Smooth muscle cell of trachea (primary cell): ENCODE data around the gene MRPS34. TPM values are rescaled to one million over a fixed set of nuclear protein-coding genes. Genes with fewer than 3 reads are reported as not detected.

Source experiments
- total RNA-seq: library from RNA; depleted of rRNA; stranded (reverse); fragments of >200 nt; gene quantifications from 2 replicates; pipeline ENCODE4 v1.2.1, GENCODE V29; 2014

Gene MRPS34
- total RNA-seq = 73.8 and 84.8 TPM in 2 replicates

DNA sequence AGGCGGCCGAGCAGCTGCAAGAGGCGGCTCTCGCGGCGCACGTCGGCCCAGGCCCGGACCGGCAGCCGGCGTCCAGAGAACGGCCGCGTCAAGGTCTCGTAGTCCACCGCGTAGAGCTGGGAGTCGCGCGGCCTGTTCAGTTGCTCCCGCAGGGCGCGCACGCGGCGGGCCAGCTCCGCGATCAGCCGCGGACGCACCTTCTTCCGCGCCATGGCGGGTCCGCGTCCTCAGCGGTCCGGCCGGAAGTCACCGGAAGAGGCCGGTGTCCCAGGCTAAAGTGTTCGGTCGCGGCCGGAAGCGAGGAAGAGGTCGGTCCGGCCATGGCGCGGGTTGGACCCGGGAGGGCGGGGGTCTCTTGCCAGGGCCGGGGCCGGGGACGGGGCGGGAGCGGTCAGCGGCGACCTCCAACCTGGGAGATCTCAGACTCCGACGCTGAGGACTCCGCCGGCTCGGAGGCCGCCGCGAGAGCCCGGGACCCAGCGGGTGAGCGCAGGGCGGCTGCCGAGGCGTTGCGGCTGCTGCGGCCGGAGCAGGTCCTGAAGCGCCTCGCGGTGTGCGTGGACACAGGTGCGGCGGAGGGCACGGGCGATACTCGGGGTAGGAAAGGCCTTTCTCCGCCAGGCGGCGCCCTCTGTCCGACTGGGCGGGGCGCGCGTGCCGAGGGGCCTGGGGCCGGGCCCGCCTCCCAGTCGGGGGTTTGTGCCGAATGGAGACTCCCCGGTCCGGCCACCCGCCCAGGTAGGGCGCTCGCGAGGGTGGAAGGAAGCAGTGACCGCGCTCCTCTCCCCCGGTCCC is at the start of gene MRPS34:
Gene MRPS34 (minus strand): TSS at position 227 of the 795 bp plus-strand sequence. CDS start 15 bp downstream, at position 212.

DNA sequence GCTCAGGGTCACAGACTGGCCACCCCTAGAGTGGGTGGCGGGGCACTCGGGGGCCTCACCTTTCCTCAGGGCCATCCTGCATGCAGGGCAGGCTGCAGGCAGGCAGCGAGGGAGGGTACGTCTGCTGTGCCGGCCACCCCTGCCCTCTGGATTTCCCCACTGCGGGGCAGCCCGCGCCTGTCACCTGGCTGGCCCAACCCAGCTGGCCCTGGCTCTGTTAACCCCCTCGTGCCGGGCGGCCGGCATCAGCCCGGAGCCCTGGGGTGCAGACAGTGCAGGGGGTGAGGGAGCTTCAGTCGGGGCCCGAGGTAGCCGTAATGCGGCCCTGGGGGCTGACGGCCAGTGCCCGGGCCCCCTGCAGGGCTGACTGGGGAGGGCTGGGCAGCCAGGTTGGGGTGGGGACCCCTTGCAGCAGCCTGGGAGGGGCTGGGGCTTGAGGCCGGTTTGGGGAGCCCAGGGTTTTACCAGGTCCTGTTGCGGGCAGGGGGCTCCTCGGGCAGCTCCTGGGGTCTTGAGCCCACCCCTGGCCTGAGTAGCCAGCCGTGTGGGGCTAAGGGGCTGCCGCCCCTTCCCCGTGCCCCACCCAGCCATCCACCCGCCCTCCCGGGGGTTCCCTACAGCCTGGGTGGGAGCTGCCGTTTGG is 20.8 kb upstream of the MRPS34 start, which contains the start of gene IGFALS:
Gene IGFALS (minus strand): TSS at position 128 of the 643 bp plus-strand sequence. CDS start 53 bp downstream, at position 75.

DNA sequence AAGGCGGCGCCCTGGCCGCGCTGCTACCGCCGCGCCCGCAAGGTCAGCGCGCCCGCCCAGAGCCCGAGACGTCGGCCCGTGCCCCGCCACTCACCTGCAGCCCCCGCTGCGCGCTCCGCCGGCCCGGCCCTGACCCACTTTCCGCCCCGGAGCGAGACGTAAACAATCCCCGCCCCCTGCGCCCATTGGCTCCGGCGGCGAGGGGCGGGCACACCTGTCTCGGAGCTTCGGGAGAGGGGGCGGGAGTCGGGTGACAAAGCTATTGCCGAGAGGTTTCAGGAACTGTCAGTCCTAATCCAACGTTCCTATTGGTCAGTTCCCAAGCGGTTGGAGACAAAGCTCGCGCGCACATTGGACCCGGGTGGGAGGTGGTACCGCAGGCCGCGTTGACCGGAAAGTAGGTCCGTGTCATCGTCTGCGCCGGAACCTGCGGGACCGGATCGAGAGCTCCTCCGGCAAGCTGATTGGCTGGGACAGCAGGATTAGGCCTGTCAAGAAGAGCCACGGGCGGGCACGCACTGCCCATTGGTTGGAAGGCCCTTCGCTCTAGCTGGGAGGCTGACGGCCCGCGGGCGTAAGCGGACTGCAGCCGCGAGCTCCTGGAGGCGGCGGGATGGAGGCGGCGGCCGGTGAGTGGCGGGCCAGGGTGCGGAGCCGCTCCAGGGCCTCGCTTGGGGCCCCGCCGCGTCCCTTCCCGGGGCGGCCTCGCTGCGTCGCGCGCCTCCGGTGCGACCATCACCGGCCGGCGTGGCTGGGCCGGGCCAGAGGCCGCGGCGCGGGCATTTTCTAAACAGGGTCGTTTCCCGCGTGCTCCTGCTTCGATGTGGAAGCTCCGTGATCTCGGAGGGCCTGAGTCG is 9.7 kb upstream of the MRPS34 start, which contains the start of the genes NUBP2 and SPSB3:
Gene NUBP2 (plus strand): TSS at position 553 of the 857 bp plus-strand sequence. CDS start 61 bp downstream, at position 614.
Gene SPSB3 (minus strand): TSS at position 164 of the 857 bp plus-strand sequence. CDS start 1,088 bp downstream, outside the sequence.

DNA sequence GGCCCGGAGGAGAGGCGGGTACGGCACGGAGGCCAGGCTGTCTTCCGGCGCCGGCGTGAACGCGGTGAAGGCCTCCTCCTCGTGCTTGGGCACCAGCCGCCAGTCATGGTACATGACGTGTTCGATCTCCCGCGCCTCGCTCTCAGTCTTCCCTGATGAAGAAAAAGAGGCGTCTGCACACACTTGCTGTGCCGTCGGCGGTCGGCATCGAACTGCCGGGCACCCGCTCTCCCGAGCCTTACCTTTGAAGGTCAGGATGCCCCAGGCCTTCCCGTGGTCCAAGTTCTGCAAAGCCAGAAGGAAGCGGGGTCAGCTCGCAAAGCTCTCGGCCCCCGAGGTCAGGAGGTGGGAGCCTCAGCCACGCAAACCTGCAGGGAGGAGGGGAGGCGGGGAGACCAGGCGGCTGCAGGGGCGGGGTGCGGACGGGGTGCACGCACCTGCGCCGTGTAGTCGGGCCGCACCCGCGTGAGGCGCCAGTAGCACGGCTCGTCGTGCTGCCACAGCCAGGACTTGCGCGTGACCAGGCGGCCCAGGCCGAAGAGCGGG is 499 bp downstream of the MRPS34 start, which contains the start of gene EME2:
Gene EME2 (plus strand): TSS at position 449 of the 546 bp plus-strand sequence. CDS start 418 bp downstream, outside the sequence.

DNA sequence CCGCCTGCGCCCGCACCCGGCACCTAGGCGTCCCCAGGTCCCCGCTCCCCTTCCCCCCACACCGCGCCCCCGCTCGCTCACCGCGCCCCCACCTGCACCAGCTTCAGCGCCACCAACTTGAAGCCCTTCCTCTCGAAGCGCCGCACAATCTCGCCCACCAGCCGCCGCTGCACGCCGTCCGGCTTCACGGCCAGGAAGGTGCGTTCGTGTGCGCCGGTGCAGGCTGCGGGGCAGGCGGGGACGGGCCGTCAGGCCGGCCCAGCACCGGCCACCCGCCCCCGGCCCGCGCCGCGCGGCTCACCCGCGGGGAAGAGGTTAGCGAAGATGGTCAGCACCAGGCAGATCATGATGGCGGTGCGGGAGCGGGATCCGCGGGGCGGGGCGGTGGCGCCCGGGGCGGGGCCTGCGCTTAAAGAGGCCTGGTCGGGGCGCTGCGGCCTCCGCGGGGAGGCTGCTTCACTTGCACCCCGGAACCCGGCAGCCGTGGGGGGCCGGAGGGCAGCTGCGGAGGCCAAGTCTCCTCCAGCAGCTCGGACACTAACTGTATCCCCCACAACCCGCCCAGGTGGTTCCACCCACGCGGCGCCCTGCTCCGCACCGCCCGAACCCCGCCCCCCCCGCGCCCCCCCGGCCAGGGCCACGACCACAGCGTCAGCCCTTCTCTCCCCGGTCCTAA is 1.6 kb downstream of the MRPS34 start, which contains the start of gene NME3:
Gene NME3 (minus strand): TSS at position 356 of the 676 bp plus-strand sequence. CDS start 9 bp downstream, at position 347.

Other genes starting within 250 kb of the MRPS34 start
- 9.0 and 10.1 TPM in 2 replicates for gene TMEM204, start 239.5 kb downstream of the MRPS34 start, total RNA-seq
- gene IFT140, start 161.1 kb downstream of the MRPS34 start, total RNA-seq = 32.1 and 55.1 TPM in 2 replicates
- gene CRAMP1, start 160.8 kb downstream of the MRPS34 start, total RNA-seq = 8.6 and 8.8 TPM in 2 replicates
- 32.7 and 50.9 TPM in 2 replicates for gene JPT2, start 94.9 kb downstream of the MRPS34 start, total RNA-seq
- gene MAPK8IP3, start 66.9 kb downstream of the MRPS34 start, total RNA-seq = 48.4 and 59.9 TPM in 2 replicates
- 47.7 and 66.5 TPM in 2 replicates for gene NME3, start 1.6 kb downstream of the MRPS34 start, total RNA-seq
- 13.5 and 18.0 TPM in 2 replicates for gene EME2, start 324 bp downstream of the MRPS34 start, total RNA-seq
- 31.3 and 42.3 TPM in 2 replicates for gene SPSB3, start 9.4 kb upstream of the MRPS34 start, total RNA-seq
- gene NUBP2, start 9.8 kb upstream of the MRPS34 start, total RNA-seq = 70.0 and 90.2 TPM in 2 replicates
- under 0.01 and 0.15 TPM in 2 replicates for gene IGFALS, start 20.6 kb upstream of the MRPS34 start, total RNA-seq
- gene HAGH, start 53.7 kb upstream of the MRPS34 start, total RNA-seq = 25.9 and 33.9 TPM in 2 replicates
- 82.9 and 96.4 TPM in 2 replicates for gene FAHD1, start 54.1 kb upstream of the MRPS34 start, total RNA-seq
- 0.15 and 0.33 TPM in 2 replicates for gene MEIOB, start 99.0 kb upstream of the MRPS34 start, total RNA-seq
- not detected in 2 replicates for gene HS3ST6, start 145.3 kb upstream of the MRPS34 start, total RNA-seq
- 6.1 TPM in 2 replicates for gene MSRB1, start 170.1 kb upstream of the MRPS34 start, total RNA-seq
- not detected in 2 replicates for gene RPL3L, start 181.6 kb upstream of the MRPS34 start, total RNA-seq
- 139 and 192 TPM in 2 replicates for gene NDUFB10, start 186.4 kb upstream of the MRPS34 start, total RNA-seq
- 1,747 and 2,610 TPM in 2 replicates for gene RPS2, start 191.7 kb upstream of the MRPS34 start, total RNA-seq
- gene RNF151, start 193.7 kb upstream of the MRPS34 start, total RNA-seq = not detected in 2 replicates
- gene TBL3, start 198.9 kb upstream of the MRPS34 start, total RNA-seq = 40.2 and 56.6 TPM in 2 replicates
- gene NOXO1, start 208.3 kb upstream of the MRPS34 start, total RNA-seq = 0.15 TPM in 1 of 2 replicates, not detected in the other
- 14.7 and 17.7 TPM in 2 replicates for gene GFER, start 211.1 kb upstream of the MRPS34 start, total RNA-seq
- gene SYNGR3, start 216.8 kb upstream of the MRPS34 start, total RNA-seq = 4.8 and 9.4 TPM in 2 replicates
- gene ZNF598, start 236.7 kb upstream of the MRPS34 start, total RNA-seq = 27.3 and 27.5 TPM in 2 replicates
- 0.29 and 2.5 TPM in 2 replicates for gene NPW, start 246.7 kb upstream of the MRPS34 start, total RNA-seq